ENCODE measurements around the gene MYZAP. TPM values are rescaled to one million over a fixed set of nuclear protein-coding genes. Genes with fewer than 3 reads are reported as not detected.
A peak's percentile ranks its signal among the peaks of the same experiment; 100 is the strongest.

Gene MYZAP
- total and polyA plus RNA-seq, 2 of the 13 experiments (the other 11 are each of a cell fraction or from before 2014, with no cell fraction given), result not detected

DNA sequence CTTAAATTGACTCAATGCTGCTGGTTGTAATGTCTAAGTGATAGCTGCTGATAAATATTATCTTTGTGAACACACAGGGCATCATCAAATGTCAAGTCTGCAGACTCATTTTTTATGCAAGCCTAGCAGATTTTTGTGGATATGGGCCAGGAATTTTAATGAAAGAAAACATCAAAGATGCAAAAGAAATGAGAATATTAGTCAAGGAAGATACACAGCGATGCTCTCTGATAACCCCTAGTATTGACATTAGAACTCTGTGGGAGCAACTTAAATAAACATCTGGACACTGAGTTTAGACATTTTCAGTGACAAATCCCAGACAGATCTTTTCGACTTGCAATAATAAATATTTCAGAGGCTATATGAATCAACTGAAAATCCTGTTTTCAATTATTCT lies 143.2 kb downstream of the MYZAP start:
- CTCF ChIA-PET (ENCODE audit: low intra/inter-chr PET ratio, low total read pairs), result no interaction called here
- WGBS (ENCODE audit: low lambda C conversion rate), result 2% methylated on average over 2 of the region's 2 CpGs
- intact Hi-C loops (cut with micrococcal nuclease; ENCODE audit: unreplicated experiment), result loop anchor here (5.0 to 10.0 kb wide), 2 partner anchors 127 to 340 kb away; no protein-coding TSS in a partner anchor
- ATAC-seq (no peak), DNase-seq (ENCODE audit: low spot score) (no peak), FAIRE-seq (no peak)
- in situ Hi-C loops (cut with HindIII; ENCODE audit: extremely low pct_ligation_motif_present, low pct_unique_long_range_greater_than_20kb), result no loop called here
- no peak overlapping the region for H3K9ac ChIP-seq (ENCODE audit: insufficient read depth, low read depth, low read length)
- no peaks in the 10 kb centered on the region; a peak in 1 of 5 replicates for H3K27me3 ChIP-seq (ENCODE audit: control insufficient read depth in 1 of 2, insufficient read depth in 2 of 2, low read length in 2 of 2)
- H3K4me1 ChIP-seq (ENCODE audit: insufficient read depth, low read length), result peaks cover 5% of the 10 kb centered on the region
- no peaks in the 10 kb centered on the region for H3K9me3 ChIP-seq (ENCODE audit: low read length)
- no peaks in the 10 kb centered on the region for H3K36me3 ChIP-seq (replicated peaks in 1 of 2; ENCODE audit: control insufficient read depth in 1 of 2, insufficient read depth in 2 of 2, low read length in 2 of 2)
- H3K4me2 ChIP-seq (ENCODE audit: low read depth, low read length), result no peak overlapping the region
- H4K20me1 ChIP-seq (ENCODE audit: insufficient read depth, low read length), result no peaks in the 10 kb centered on the region
- no peak overlapping the region for H2AFZ ChIP-seq (ENCODE audit: low read length)
- POLR2A ChIA-PET, result interaction anchor here (1.6 kb wide), 1 partner anchor 28 kb away, joined by 3 read pairs; the partner anchor contains the start of gene POLR2M
- no peak overlapping the region for H3K4me3 ChIP-seq (replicated peaks in 1 of 3; ENCODE audit: insufficient read depth in 1 of 3, low read depth in 2 of 3, low read length in 3 of 3)
- BruUV-seq (replicated peaks), result no TSS peak
- no peaks in the 10 kb centered on the region for H3K79me2 ChIP-seq (ENCODE audit: insufficient read depth, low read length)
- no peak overlapping the region for H3K27ac ChIP-seq (ENCODE audit: extremely low read length, insufficient read depth, low read length)
- TF ChIP-seq POLR2A (IDR thresholded peaks at IDR 0.05; ENCODE audit: insufficient read depth in 1 of 2, low read depth in 2 of 2, low read length in 2 of 2), result no peak
- no peak for TF ChIP-seq ZNF343 (CRISPR knock-in tag; IDR thresholded peaks at IDR 0.05)
- TF ChIP-seq FOXJ3 (CRISPR knock-in tag; IDR thresholded peaks at IDR 0.05; ENCODE audit: borderline replicate concordance), result no peak
- no peak for TF ChIP-seq ZNF251 (CRISPR knock-in tag; IDR thresholded peaks at IDR 0.05)
- TF ChIP-seq ZNF562 (CRISPR knock-in tag; IDR thresholded peaks at IDR 0.05; ENCODE audit: borderline replicate concordance), result no peak
- no peak for TF ChIP-seq ZMYM4 (CRISPR knock-in tag; IDR thresholded peaks at IDR 0.05)
- no peak for TF ChIP-seq MED1 (CRISPR knock-in tag; IDR thresholded peaks at IDR 0.05)
- no peak for TF ChIP-seq NFE2L1 (CRISPR knock-in tag; IDR thresholded peaks at IDR 0.05; ENCODE audit: borderline replicate concordance)
- TF ChIP-seq YEATS2 (CRISPR knock-in tag; IDR thresholded peaks at IDR 0.05; ENCODE audit: borderline replicate concordance), result no peak
- TF ChIP-seq, protein P1, sequence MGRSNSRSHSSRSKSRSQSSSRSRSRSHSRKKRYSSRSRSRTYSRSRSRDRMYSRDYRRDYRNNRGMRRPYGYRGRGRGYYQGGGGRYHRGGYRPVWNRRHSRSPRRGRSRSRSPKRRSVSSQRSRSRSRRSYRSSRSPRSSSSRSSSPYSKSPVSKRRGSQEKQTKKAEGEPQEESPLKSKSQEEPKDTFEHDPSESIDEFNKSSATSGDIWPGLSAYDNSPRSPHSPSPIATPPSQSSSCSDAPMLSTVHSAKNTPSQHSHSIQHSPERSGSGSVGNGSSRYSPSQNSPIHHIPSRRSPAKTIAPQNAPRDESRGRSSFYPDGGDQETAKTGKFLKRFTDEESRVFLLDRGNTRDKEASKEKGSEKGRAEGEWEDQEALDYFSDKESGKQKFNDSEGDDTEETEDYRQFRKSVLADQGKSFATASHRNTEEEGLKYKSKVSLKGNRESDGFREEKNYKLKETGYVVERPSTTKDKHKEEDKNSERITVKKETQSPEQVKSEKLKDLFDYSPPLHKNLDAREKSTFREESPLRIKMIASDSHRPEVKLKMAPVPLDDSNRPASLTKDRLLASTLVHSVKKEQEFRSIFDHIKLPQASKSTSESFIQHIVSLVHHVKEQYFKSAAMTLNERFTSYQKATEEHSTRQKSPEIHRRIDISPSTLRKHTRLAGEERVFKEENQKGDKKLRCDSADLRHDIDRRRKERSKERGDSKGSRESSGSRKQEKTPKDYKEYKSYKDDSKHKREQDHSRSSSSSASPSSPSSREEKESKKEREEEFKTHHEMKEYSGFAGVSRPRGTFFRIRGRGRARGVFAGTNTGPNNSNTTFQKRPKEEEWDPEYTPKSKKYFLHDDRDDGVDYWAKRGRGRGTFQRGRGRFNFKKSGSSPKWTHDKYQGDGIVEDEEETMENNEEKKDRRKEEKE (IDR thresholded peaks at IDR 0.05), result no peak
- TF ChIP-seq TAF15 (IDR thresholded peaks at IDR 0.05; ENCODE audit: low read depth, low read length, poor library complexity, severe bottlenecking), result no peak
- TF ChIP-seq, protein P2, sequence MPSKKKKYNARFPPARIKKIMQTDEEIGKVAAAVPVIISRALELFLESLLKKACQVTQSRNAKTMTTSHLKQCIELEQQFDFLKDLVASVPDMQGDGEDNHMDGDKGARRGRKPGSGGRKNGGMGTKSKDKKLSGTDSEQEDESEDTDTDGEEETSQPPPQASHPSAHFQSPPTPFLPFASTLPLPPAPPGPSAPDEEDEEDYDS (CRISPR knock-in tag; IDR thresholded peaks at IDR 0.05), result no peak
- TF ChIP-seq EZH2 (conservative IDR thresholded peaks at IDR 0.05; ENCODE audit: low read depth, low read length), result no peak
- no peak for TF ChIP-seq YY1 (IDR thresholded peaks at IDR 0.05; ENCODE audit: insufficient read depth, insufficient replicate concordance, low read depth, low read length)
- TF ChIP-seq NR2F6 (IDR thresholded peaks at IDR 0.05), result 0 out of 2 replicates have a peak, but pooled peaks have one; percentile 7
- TF ChIP-seq NR2F6 (CRISPR knock-in tag; IDR thresholded peaks at IDR 0.05), result no peak
- TF ChIP-seq RAD21 (CRISPR knock-in tag; IDR thresholded peaks at IDR 0.05), result no peak
- no peak for TF ChIP-seq PAF1 (CRISPR knock-in tag; IDR thresholded peaks at IDR 0.05)
- TF ChIP-seq, protein P3, sequence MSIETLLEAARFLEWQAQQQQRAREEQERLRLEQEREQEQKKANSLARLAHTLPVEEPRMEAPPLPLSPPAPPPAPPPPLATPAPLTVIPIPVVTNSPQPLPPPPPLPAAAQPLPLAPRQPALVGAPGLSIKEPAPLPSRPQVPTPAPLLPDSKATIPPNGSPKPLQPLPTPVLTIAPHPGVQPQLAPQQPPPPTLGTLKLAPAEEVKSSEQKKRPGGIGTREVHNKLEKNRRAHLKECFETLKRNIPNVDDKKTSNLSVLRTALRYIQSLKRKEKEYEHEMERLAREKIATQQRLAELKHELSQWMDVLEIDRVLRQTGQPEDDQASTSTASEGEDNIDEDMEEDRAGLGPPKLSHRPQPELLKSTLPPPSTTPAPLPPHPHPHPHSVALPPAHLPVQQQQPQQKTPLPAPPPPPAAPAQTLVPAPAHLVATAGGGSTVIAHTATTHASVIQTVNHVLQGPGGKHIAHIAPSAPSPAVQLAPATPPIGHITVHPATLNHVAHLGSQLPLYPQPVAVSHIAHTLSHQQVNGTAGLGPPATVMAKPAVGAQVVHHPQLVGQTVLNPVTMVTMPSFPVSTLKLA (IDR thresholded peaks at IDR 0.05), result no peak
- TF ChIP-seq SIX4 (CRISPR knock-in tag; IDR thresholded peaks at IDR 0.05), result no peak
- no peak for TF ChIP-seq KDM3A (CRISPR knock-in tag; IDR thresholded peaks at IDR 0.05; ENCODE audit: low read depth)
- TF ChIP-seq MAFF (IDR thresholded peaks at IDR 0.05; ENCODE audit: low read depth, low read length), result peak; percentile 80
- peak; percentile 79 to 89 for TF ChIP-seq MAFK (conservative IDR thresholded peaks at IDR 0.05 in 1 of 2, IDR thresholded peaks at IDR 0.05 in 1 of 2; ENCODE audit: low read length in 2 of 2)
- TF ChIP-seq SP1 (IDR thresholded peaks at IDR 0.05), result no peak
- TF ChIP-seq SP1 (CRISPR knock-in tag; IDR thresholded peaks at IDR 0.05), result no peak
